ENCODE data around the gene COX6B1. TPM values are rescaled to one million over a fixed set of nuclear protein-coding genes. Genes with fewer than 3 reads are reported as not detected.

COX6B1 gene
- total RNA-seq, 2 donors from 2014 or later: 401 to 445 TPM

DNA sequence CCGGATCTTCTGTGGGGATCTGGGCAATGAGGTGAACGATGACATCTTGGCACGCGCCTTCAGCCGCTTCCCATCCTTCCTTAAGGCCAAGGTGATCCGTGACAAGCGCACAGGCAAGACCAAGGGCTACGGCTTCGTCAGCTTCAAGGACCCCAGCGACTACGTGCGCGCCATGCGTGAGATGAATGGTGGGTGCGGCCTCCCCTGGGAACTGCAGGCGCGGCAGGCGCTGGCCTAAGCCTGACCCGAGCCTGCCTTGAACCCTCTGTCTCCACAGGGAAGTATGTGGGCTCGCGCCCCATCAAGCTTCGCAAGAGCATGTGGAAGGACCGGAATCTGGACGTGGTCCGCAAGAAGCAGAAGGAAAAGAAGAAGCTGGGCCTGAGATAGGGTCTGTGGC, 11.0 kb upstream of the COX6B1 start:
- no peak overlapping the region for H3K9ac ChIP-seq (ENCODE audit: extremely low read depth, low read length, poor library complexity, severe bottlenecking)
- Mint-ChIP-seq H3K27me3 (ENCODE audit: insufficient read depth) (no peaks in the 10 kb centered on the region), H3K9me3 (no peaks in the 10 kb centered on the region), H3K4me3 (no peak overlapping the region), H3K27ac (no peak overlapping the region), H3K4me1 (peaks cover 11% of the 10 kb centered on the region), H3K36me3 (ENCODE audit: low read depth) (peaks cover 42% of the 10 kb centered on the region)
- TF ChIP-seq, protein P1, sequence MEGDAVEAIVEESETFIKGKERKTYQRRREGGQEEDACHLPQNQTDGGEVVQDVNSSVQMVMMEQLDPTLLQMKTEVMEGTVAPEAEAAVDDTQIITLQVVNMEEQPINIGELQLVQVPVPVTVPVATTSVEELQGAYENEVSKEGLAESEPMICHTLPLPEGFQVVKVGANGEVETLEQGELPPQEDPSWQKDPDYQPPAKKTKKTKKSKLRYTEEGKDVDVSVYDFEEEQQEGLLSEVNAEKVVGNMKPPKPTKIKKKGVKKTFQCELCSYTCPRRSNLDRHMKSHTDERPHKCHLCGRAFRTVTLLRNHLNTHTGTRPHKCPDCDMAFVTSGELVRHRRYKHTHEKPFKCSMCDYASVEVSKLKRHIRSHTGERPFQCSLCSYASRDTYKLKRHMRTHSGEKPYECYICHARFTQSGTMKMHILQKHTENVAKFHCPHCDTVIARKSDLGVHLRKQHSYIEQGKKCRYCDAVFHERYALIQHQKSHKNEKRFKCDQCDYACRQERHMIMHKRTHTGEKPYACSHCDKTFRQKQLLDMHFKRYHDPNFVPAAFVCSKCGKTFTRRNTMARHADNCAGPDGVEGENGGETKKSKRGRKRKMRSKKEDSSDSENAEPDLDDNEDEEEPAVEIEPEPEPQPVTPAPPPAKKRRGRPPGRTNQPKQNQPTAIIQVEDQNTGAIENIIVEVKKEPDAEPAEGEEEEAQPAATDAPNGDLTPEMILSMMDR (conservative IDR thresholded peaks at IDR 0.05): no peak
- H3K27ac ChIP-seq (ENCODE audit: low read depth, low read length): no peak overlapping the region
- no peak for DNase-seq
- 94 to 95% methylated on average over 21 to 25 of the region's 25 CpGs for WGBS, 2 experiments (ENCODE audit: insufficient coverage in 1 of 2, insufficient read length in 1 of 2)
- no peaks in the 10 kb centered on the region for H3K9me3 ChIP-seq (ENCODE audit: control insufficient read depth, low read length)
- peaks cover 45% of the 10 kb centered on the region for H3K36me3 ChIP-seq (ENCODE audit: control insufficient read depth, insufficient read depth, low read length)
- no peaks in the 10 kb centered on the region for H3K4me1 ChIP-seq (ENCODE audit: control insufficient read depth, insufficient read depth, low read length)
- no peaks in the 10 kb centered on the region for H3K27me3 ChIP-seq (ENCODE audit: control insufficient read depth, insufficient read depth, low read length, poor library complexity, severe bottlenecking)
- no peak overlapping the region for H3K4me3 ChIP-seq (ENCODE audit: low read length)

DNA sequence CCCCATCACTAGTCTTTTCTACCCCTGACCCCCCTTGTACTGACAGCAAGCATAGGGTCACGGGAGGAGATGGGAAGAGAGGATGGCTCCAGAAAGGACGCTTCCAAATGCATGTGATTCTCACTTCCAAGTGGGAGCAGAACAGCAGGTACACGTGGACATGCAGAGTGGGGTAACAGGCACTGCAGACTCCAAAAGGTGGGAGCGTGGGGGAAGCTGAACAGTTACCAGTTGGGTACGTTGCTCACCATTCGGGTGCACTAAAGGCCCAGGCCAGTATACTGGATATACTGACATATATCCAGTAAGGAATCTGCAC, 8.8 kb upstream of the COX6B1 start:
- no peaks in the 10 kb centered on the region for H3K27me3 Mint-ChIP-seq (ENCODE audit: insufficient read depth)
- Histone ChIP-seq H3K27me3 (ENCODE audit: control insufficient read depth, insufficient read depth, low read length, poor library complexity, severe bottlenecking) (no peaks in the 10 kb centered on the region), H3K9me3 (ENCODE audit: control insufficient read depth, low read length) (no peaks in the 10 kb centered on the region), H3K4me1 (ENCODE audit: control insufficient read depth, insufficient read depth, low read length) (no peaks in the 10 kb centered on the region), H3K36me3 (ENCODE audit: control insufficient read depth, insufficient read depth, low read length) (peaks cover 33% of the 10 kb centered on the region), H3K27ac (ENCODE audit: low read depth, low read length) (no peak overlapping the region), H3K9ac (ENCODE audit: extremely low read depth, low read length, poor library complexity, severe bottlenecking) (no peak overlapping the region), H3K4me3 (ENCODE audit: low read length) (no peak overlapping the region)
- TF ChIP-seq, protein P1 (conservative IDR thresholded peaks at IDR 0.05): no peak
- peaks cover 25% of the 10 kb centered on the region for H3K36me3 Mint-ChIP-seq (ENCODE audit: low read depth)
- no peak for DNase-seq
- WGBS, 2 experiments (ENCODE audit: insufficient coverage in 1 of 2, insufficient read length in 1 of 2): 76 to 79% methylated on average over 6 of the region's 6 CpGs
- no peak overlapping the region for H3K27ac Mint-ChIP-seq
- peaks cover 11% of the 10 kb centered on the region for H3K4me1 Mint-ChIP-seq
- no peak overlapping the region for H3K4me3 Mint-ChIP-seq
- no peaks in the 10 kb centered on the region for H3K9me3 Mint-ChIP-seq

DNA sequence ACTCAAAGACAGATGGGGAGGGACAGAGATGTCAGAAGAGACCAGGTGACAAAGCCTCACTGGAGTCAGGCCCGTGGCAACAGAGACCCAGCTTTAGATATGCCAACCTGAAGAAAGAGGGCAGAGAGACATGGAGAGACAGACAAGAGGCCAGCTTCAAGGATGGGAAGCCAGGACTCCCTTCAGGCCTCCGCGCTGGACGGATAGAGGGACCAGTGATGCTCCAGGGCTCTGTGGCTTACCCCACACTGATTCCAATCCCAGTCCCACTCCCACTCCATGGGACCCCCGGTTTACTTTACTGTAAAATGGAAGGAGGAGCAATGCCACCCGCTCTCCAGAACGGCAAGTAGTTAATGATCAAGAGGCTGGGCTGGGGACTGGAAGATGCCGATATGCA, 8.3 kb upstream of the COX6B1 start:
- H3K27ac Mint-ChIP-seq: no peak overlapping the region
- no peak overlapping the region for H3K27ac ChIP-seq (ENCODE audit: low read depth, low read length)

More for the DNA sequence above, 8.3 kb upstream of the COX6B1 start:
- Histone ChIP-seq H3K36me3 (ENCODE audit: control insufficient read depth, insufficient read depth, low read length) (peaks cover 33% of the 10 kb centered on the region), H3K4me3 (ENCODE audit: low read length) (no peak overlapping the region), H3K9me3 (ENCODE audit: control insufficient read depth, low read length) (no peaks in the 10 kb centered on the region), H3K27me3 (ENCODE audit: control insufficient read depth, insufficient read depth, low read length, poor library complexity, severe bottlenecking) (no peaks in the 10 kb centered on the region), H3K9ac (ENCODE audit: extremely low read depth, low read length, poor library complexity, severe bottlenecking) (no peak overlapping the region), H3K4me1 (ENCODE audit: control insufficient read depth, insufficient read depth, low read length) (no peaks in the 10 kb centered on the region)
- Mint-ChIP-seq H3K4me3 (no peak overlapping the region), H3K4me1 (peaks cover 11% of the 10 kb centered on the region), H3K27me3 (ENCODE audit: insufficient read depth) (no peaks in the 10 kb centered on the region), H3K9me3 (no peaks in the 10 kb centered on the region), H3K36me3 (ENCODE audit: low read depth) (peaks cover 25% of the 10 kb centered on the region)
- WGBS, 2 experiments (ENCODE audit: insufficient coverage in 1 of 2, insufficient read length in 1 of 2): 93 to 100% methylated on average over 2 to 6 of the region's 8 CpGs
- TF ChIP-seq, protein P1 (conservative IDR thresholded peaks at IDR 0.05): no peak
- no peak for DNase-seq

Measured in endodermal cell (in vitro differentiated cells).